NCI-H1694 (cell line): ENCODE results near the gene PRAC2.

Source experiments
- DNase-seq: peaks from one replicate; lab custom pipeline; 2025; lab: John Stamatoyannopoulos, UW

Gene PRAC2

GRCh38 chr17:48720266-48721008 lies 2.5 kb upstream of the PRAC2 start:
- no peak for DNase-seq

DNA sequence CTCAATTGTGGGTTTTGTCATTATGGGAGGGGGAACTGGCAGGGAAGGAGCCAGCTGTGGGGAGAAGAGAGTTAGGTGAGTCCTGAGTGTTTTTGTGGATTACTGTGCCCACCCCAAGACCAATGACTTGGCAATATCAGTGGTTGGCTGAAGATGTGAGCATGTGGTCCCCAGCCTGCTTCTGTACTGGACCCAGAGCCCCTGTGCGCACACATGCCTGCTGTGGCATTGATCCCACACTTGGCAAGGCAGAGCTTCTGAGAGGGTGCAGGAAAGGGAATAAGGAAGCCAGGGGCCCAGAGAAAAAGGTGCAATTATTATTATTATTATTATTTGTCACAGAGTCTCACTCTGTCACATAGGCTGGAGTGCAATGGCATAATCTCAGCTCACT lies 2.0 kb upstream of the PRAC2 start:
- DNase-seq = no peak

- no peak for DNase-seq
Observed at GRCh38 chr17:48722201-48722907, 631 bp upstream of the PRAC2 start, which contains the start of gene PRAC1. PRAC1 (minus strand) TSS chr17:48722518; CDS start chr17:48722392, 126 bp downstream.

GRCh38 chr17:48723423-48724250 lies 652 bp downstream of the PRAC2 start:
- no peak for DNase-seq

DNA sequence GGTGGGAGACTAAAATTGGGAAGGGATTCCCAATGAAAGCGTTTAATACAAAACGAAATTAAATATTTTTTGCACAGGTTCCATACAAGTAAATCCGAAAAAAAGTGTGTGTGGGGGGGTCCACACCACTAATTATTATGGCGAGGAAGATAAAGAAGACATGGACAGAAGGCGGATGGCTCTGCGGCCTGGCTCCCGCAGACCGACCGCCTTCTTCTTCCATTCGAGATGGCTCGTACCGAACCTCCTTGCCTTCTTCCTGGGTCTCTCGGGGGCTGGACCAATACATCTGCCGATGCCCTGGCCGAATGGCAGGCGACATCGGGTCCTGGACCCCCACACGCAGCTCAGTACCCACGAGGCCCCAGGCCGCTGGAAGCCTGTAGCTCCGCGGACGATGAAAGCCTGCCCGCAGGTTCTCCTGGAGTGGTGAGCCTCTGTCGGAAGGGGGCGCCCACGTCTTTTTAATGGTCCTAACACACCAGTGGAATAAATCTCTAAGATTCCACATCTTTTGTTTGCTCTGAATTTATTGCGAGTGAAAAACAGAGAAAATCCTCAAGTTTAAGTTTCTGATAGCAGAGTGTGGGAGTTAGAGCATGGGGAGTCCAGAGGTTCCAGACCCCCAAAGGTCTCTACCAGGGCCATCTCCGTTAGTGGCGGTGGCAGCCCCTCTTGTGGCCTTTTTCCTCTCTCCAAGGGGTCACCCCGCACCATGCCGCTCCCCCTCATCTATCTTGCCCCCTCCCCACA lies 1.4 kb downstream of the PRAC2 start:
- DNase-seq = peak; percentile 62

DNA sequence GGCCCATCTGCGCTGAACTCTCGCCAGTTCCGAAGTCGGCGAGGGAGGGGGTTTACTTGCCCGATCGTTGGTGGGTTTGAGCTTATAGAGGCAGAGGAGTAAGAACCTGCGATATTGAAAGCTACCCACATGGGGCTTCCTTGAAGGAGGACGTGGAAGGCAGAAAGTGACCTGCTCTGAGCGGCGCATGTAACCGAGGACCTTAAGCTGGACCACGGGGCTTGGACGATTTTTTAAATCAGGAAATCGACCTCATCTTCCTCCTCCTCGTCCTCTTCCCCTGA lies 2.0 kb downstream of the PRAC2 start:
- no peak for DNase-seq

DNA sequence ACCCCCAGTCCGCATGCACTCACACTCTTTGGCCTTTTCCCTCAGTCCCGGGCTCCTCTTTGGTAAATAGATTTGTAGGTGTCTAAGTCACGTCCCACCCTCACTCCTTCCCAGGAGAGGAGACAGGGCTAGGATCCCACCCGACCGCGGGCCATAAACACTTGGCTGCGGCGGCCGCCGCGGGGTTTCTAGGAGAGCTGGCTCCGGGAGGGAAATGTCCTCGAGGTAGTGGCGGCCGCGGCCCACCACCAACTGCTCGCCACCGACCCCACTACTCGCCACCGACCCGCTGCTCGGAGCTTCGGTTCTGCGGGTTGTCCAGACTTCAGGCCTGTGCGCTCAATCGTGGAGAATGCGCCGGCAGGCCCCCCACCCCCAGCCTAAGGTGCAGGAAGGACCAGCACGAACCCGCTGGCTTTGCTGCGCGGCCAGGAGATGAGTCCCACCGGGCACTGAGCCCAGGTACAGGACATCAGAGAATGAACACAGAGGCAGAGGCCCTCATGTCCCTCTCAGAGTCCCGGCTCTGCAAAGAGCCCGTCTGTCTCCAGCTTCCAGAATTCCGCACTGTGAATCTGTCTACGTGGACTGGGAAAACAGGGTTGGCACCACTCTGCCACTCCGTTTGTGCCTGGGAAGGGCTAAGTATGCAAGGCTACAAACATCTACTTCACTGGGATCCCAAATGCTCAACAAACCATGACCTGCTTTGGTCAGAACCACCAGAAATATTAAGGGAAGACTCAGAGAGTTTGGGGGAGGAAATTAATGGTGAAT lies 2.5 kb downstream of the PRAC2 start:
- no peak for DNase-seq

DNA sequence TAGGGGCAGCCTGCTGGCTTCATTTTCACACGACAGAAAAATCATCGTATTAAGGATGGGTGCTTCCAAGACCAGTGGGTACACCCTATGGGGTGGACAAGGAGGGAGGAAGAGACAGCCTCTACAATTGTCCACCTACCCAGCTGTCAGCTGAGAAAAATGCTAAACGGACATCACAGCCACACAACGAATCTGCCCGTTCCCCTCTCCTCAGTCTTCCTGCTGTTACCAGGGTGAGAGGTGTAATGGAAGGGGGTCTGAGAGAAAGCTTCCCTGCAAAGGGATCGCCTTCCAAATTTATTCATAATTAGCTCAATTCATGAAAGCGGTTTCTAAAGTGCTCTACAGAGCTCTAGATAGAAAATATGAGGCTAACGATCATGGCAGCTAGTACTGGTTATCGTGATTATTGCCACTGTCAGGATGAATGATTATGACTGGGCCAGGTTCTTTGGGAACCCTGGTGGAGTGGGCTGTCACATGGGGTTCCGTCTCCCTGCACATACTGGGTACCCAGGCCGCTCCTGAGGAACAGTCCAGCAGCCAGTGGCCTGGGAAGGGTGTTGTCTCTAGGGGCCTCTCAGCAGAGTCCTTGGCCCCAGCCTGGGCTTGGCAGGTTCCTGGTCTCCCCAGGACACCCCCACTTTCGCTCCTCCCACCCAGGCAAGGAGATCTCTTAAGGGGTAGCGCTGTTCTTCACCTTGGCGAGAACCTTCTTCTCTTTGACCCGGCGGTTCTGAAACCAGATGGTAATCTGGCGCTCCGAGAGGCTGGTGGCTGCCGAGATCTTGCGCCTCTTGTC lies 3.3 kb downstream of the PRAC2 start:
- no peak for DNase-seq

- no peak for DNase-seq
Observed at GRCh38 chr17:48726916-48727286, 3.9 kb downstream of the PRAC2 start.

GRCh38 chr17:48727415-48728175 lies 4.6 kb downstream of the PRAC2 start:
- no peak for DNase-seq

GRCh38 chr17:48728232-48729231 lies 5.5 kb downstream of the PRAC2 start, which contains the start of gene HOXB13:
HOXB13 (minus strand) TSS chr17:48728750; CDS start chr17:48728593, 157 bp downstream.
- no peak for DNase-seq

DNA sequence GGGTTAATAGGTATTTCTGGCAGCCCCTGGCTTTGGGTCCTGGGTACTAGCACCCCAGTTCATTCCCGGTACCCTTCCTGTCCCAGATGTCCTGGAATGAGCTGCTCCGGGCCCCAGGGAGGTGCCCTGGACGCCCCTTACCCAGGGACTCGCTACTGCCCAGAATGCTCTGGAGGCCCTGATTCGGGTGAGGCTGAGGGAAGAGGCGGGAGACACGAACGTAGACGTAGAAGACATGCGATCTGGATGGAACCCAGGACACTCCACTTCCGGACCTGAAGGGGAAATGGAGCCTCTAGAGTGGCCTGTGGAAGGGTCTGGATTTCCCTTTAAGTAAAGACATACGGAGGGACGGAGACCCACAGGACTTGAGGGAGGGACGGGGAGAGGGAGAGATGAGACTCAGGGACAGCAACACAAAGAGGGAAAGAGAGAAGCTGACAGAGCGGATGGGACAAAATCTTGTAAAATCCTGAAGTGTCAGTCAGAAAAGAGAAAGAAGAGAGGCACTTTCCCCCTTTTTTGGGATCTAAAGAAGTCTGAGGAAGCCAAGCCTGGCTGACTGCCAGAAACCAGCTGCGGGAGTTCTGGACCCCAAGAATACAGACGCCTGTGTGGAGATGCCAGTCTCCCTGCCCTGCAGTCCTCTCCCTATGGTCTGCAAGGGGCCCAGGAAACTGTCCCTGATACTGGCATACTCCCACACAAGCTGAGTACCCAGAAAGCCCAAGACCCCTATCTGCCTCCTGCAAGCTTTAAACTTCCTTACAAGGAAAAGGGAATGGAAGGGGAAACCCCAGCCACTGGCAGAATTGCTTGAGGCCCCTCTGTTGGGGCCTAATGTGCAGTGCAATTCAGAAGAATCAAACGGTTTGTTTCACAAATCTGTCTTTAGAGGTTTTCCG lies 6.6 kb downstream of the PRAC2 start:
- no peak for DNase-seq

DNA sequence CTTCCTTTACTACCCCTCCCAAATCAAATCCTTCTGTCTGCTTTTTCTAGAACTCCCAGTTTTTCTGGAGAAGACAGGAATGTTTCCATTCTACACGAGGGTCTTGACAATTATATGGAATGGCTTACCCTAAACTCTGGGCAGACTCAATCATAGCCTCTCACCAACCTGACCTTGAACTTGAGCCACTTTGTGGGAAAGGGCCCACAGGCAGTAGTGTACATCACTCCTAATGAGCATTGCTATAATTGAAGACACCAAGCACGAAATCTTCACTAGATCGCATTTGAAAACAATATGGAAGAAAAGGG lies 7.2 kb downstream of the PRAC2 start:
- DNase-seq = no peak

DNA sequence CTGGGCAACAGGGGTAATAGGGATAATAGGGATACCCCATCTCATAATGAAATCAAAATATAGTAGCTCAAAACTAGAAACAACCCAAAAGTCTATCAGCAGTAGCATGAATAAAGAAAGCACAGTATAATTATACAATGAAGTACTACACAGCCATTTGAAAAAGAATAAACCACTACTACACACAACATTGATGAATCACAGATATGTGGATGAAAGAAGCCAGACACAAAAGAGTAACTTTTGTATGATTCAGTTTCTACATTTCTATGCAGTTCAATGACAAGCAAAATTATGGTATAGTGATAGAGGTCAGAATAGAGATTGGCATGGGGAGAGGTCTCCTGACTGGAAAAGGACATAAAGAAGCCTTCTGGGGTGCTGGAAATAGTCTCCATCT lies 8.4 kb downstream of the PRAC2 start:
- no peak for DNase-seq

DNA sequence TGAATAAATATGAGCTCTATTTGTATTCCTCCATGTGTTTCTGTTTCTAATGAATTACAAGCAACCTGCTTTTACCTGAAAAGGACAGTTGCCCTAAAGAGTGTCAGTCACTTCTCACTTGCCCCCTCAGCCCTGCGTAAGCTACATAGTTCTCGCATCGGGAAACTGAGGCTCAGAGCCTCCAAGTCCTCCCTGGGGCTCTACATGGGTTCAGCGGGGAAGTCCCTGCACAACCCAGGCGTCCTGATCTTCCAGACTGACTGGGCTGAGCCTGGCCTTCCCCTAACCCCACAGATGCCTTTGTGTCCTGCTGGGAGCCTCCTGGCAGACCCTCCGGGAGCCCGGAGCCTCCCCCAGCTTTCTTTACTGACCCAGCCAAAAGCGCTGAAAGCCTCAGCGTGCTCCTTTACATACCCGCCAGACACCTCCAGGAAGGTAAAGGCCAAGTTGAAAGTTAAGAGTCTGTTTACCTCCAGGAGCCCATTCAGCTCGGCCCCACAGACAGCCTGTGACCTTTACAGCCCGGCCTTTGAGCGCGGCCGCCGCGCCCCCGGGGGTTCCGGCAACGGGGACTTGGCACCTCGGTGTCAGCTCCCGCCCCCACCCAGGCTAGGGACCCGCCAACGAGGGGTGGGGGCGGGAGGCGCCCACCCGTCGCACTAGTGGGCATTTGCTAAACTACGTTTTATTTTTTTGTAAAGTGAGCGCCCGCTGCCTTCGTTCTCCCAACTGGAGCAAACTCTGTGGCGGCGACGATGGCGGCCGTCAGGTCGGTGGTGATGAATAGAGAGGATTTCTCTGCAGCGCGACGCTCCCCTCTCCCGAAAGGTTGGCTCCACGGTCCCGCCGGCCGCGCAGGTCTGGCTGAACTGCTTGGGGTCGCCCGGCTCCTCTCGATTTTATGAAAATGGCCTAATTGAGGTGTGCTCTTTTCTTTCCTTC lies 10.0 kb downstream of the PRAC2 start:
- DNase-seq = no peak

GRCh38 chr17:48733632-48734328 lies 10.8 kb downstream of the PRAC2 start:
- no peak for DNase-seq
